WTC11 (cell line): Measurements from ENCODE around the gene TIMM8B. TPM values are rescaled to one million over a fixed set of nuclear protein-coding genes. Genes with fewer than 3 reads are reported as not detected.

Experiments
- ATAC-seq: fragments of 200-7000 bp; cut with Tn5 transposase; 2 replicates; pipeline ENCODE4 v1.10.0; 2021; ENCODE audit warnings: mild to moderate bottlenecking, moderate library complexity
- CTCF ChIA-PET: fragments of 300-600 bp; sonication (Branson Sonifier 250); formaldehyde crosslinking; loops from one replicate; lab custom pipeline; 2021; ENCODE audit warnings: antibody characterized with exemption; lab: Charles Lee
- POLR2A ChIA-PET: fragments of 350-600 bp; sonication (Branson Sonifier 250); formaldehyde crosslinking; loops from one replicate; lab custom pipeline; 2021; ENCODE audit warnings: antibody characterized with exemption; lab: Charles Lee
- DNase-seq: peaks from one replicate; pipeline ENCODE4 v3.0.0; 2021; ENCODE audit warnings: low spot score
- H3K27ac Mint-ChIP-seq: 2 replicates; pipeline ENCODE4 v1.8.0; 2021; ENCODE audit warnings: mixed read lengths
- H3K27me3 Mint-ChIP-seq: 2 replicates; pipeline ENCODE4 v1.8.0; 2021; ENCODE audit warnings: low read depth, mild to moderate bottlenecking, moderate library complexity, mixed read lengths
- H3K36me3 Mint-ChIP-seq: 2 replicates; pipeline ENCODE4 v1.8.0; 2021; ENCODE audit warnings: mixed read lengths
- H3K4me1 Mint-ChIP-seq: 2 replicates; pipeline ENCODE4 v1.8.0; 2022; ENCODE audit warnings: mixed read lengths
- H3K4me3 Mint-ChIP-seq: 2 replicates; pipeline ENCODE4 v1.8.0; 2021; ENCODE audit warnings: mild to moderate bottlenecking, moderate library complexity, mixed read lengths
- H3K9me3 Mint-ChIP-seq: 2 replicates; pipeline ENCODE4 v1.8.0; 2021; ENCODE audit warnings: mixed read lengths
- ATF1 ChIP-seq: sonication (generic); formaldehyde crosslinking; IDR thresholded peaks from 2 replicates; pipeline ENCODE4 v1.8.1; 2023; ENCODE audit warnings: mild to moderate bottlenecking, moderate library complexity, missing genetic modification reagents
- ATF3 ChIP-seq: sonication (generic); formaldehyde crosslinking; conservative IDR thresholded peaks from 2 replicates; pipeline ENCODE4 v1.8.1; 2022; ENCODE audit warnings: mild to moderate bottlenecking, missing genetic modification reagents
- JUN ChIP-seq: sonication (generic); formaldehyde crosslinking; IDR thresholded peaks from 2 replicates; pipeline ENCODE4 v1.8.0; 2023; ENCODE audit warnings: mild to moderate bottlenecking, missing genetic modification reagents
- MAX ChIP-seq: sonication (generic); formaldehyde crosslinking; IDR thresholded peaks from 2 replicates; pipeline ENCODE4 v1.8.0; 2022; ENCODE audit warnings: mild to moderate bottlenecking, missing genetic modification reagents
- NFATC4 ChIP-seq: fragments of 250-450 bp; sonication (Bioruptor Pico); IDR thresholded peaks from 2 replicates; pipeline ENCODE4 v1.9.0; 2021; ENCODE audit warnings: mild to moderate bottlenecking
- RELA ChIP-seq: sonication (generic); formaldehyde crosslinking; IDR thresholded peaks from 2 replicates; pipeline ENCODE4 v1.8.1; 2022; ENCODE audit warnings: missing genetic modification reagents, mild to moderate bottlenecking, borderline replicate concordance
- SMAD4 ChIP-seq: sonication (generic); formaldehyde crosslinking; IDR thresholded peaks from 2 replicates; pipeline ENCODE4 v1.8.0; 2022; ENCODE audit warnings: mild to moderate bottlenecking, missing genetic modification reagents
- TEAD4 ChIP-seq: sonication (generic); formaldehyde crosslinking; IDR thresholded peaks from 2 replicates; pipeline ENCODE4 v1.8.0; 2022; ENCODE audit warnings: mild to moderate bottlenecking, missing genetic modification reagents
- ZNF138 ChIP-seq: sonication (generic); formaldehyde crosslinking; conservative IDR thresholded peaks from 2 replicates; pipeline ENCODE4 v1.8.1; 2022; ENCODE audit warnings: mild to moderate bottlenecking, moderate library complexity, missing genetic modification reagents
- ZNF219 ChIP-seq: sonication (generic); formaldehyde crosslinking; IDR thresholded peaks from 2 replicates; pipeline ENCODE4 v1.8.0; 2023; ENCODE audit warnings: missing genetic modification reagents, mild to moderate bottlenecking, borderline replicate concordance
- ZNF232 ChIP-seq: sonication (generic); formaldehyde crosslinking; IDR thresholded peaks from 2 replicates; pipeline ENCODE4 v1.8.0; 2022; ENCODE audit warnings: mild to moderate bottlenecking, missing genetic modification reagents
- total RNA-seq: library from RNA; stranded (reverse); gene quantifications from 3 replicates; pipeline ENCODE4 v1.2.3, GENCODE V29; 2021
- TF ChIP-seq, protein P1 (sequence below): fragments of 250-450 bp; sonication (Bioruptor Pico); conservative IDR thresholded peaks from 2 replicates; pipeline ENCODE4 v1.9.0; 2021; ENCODE audit warnings: mild to moderate bottlenecking
- TF ChIP-seq, protein P2 (sequence below): sonication (generic); formaldehyde crosslinking; IDR thresholded peaks from 2 replicates; pipeline ENCODE4 v1.8.0; 2023; ENCODE audit warnings: missing genetic modification reagents, mild to moderate bottlenecking, borderline replicate concordance
- TF ChIP-seq, protein P3 (sequence below): sonication (generic); formaldehyde crosslinking; IDR thresholded peaks from 2 replicates; pipeline ENCODE4 v1.8.1; 2022; ENCODE audit warnings: low read depth, missing genetic modification reagents, borderline replicate concordance
- TF ChIP-seq, protein P4 (sequence below): sonication (generic); formaldehyde crosslinking; IDR thresholded peaks from 2 replicates; pipeline ENCODE4 v1.8.0; 2022; ENCODE audit warnings: mild to moderate bottlenecking, missing genetic modification reagents

Gene TIMM8B
- total RNA-seq, 1 experiment from 2014 or later, result 88.2 TPM

- no peaks in the 10 kb centered on the region for H3K4me1 Mint-ChIP-seq
- POLR2A ChIA-PET, result interaction anchor here (0.6 to 0.9 kb wide), 2 partner anchors 38 to 98 kb away, joined by 3 to 4 read pairs; no protein-coding TSS in a partner anchor
- no peaks in the 10 kb centered on the region for H3K36me3 Mint-ChIP-seq
- CTCF ChIA-PET, result interaction anchor here (0.8 to 2.0 kb wide), 5 partner anchors 8 to 22 kb away, joined by 3 to 18 read pairs (median 4); no protein-coding TSS in a partner anchor
- ATAC-seq, result no peak
- no peak overlapping the region for H3K4me3 Mint-ChIP-seq
- no peak overlapping the region for H3K27ac Mint-ChIP-seq
- H3K27me3 Mint-ChIP-seq, result no peaks in the 10 kb centered on the region
- no peak for DNase-seq
- peaks cover 6% of the 10 kb centered on the region; the same call in 1 of the 2 replicates for H3K9me3 Mint-ChIP-seq
- no peak for TF ChIP-seq ZNF219 (CRISPR knock-in tag)
- TF ChIP-seq ATF1 (CRISPR knock-in tag), result no peak
- TF ChIP-seq MAX (CRISPR knock-in tag), result no peak
- TF ChIP-seq, protein P1, sequence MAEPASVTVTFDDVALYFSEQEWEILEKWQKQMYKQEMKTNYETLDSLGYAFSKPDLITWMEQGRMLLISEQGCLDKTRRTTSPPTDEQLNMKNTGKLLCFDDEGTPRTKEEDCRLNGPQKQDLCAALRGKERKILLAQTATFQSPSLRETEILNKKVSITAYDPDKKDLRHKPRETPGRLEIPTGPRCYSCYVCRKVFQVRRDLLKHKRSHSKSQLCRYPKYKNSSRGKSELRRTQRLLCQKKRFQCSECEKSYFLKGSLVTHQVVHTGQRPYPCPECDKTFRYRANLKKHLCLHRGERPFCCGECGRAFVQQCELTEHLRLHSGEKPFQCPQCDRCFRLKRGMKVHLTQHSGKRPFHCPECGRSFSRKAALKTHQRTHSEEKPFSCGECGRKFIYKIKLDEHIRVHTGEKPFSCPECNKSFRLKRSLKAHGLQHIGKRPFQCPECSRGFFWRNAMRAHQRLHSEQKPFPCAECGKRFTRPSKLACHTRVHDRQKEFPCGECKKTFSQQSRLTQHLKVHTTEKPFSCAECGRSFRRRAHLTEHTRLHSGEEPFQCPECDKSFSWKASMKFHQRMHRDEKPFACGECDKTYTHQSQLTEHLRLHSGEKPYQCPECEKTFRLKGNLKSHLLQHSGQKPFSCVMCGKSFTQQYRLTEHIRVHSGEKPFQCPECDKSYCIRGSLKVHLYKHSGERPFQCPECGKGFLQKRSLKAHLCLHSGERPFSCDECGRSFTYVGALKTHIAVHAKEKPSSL (CRISPR knock-in tag), result no peak
- no peak for TF ChIP-seq ZNF232 (CRISPR knock-in tag)
- no peak for TF ChIP-seq ATF3 (CRISPR knock-in tag)
- TF ChIP-seq JUN (CRISPR knock-in tag), result no peak
- TF ChIP-seq TEAD4 (CRISPR knock-in tag), result no peak
- TF ChIP-seq, protein P2, sequence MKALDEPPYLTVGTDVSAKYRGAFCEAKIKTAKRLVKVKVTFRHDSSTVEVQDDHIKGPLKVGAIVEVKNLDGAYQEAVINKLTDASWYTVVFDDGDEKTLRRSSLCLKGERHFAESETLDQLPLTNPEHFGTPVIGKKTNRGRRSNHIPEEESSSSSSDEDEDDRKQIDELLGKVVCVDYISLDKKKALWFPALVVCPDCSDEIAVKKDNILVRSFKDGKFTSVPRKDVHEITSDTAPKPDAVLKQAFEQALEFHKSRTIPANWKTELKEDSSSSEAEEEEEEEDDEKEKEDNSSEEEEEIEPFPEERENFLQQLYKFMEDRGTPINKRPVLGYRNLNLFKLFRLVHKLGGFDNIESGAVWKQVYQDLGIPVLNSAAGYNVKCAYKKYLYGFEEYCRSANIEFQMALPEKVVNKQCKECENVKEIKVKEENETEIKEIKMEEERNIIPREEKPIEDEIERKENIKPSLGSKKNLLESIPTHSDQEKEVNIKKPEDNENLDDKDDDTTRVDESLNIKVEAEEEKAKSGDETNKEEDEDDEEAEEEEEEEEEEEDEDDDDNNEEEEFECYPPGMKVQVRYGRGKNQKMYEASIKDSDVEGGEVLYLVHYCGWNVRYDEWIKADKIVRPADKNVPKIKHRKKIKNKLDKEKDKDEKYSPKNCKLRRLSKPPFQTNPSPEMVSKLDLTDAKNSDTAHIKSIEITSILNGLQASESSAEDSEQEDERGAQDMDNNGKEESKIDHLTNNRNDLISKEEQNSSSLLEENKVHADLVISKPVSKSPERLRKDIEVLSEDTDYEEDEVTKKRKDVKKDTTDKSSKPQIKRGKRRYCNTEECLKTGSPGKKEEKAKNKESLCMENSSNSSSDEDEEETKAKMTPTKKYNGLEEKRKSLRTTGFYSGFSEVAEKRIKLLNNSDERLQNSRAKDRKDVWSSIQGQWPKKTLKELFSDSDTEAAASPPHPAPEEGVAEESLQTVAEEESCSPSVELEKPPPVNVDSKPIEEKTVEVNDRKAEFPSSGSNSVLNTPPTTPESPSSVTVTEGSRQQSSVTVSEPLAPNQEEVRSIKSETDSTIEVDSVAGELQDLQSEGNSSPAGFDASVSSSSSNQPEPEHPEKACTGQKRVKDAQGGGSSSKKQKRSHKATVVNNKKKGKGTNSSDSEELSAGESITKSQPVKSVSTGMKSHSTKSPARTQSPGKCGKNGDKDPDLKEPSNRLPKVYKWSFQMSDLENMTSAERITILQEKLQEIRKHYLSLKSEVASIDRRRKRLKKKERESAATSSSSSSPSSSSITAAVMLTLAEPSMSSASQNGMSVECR (CRISPR knock-in tag), result no peak
- no peak for TF ChIP-seq NFATC4 (CRISPR knock-in tag)
- no peak for TF ChIP-seq SMAD4 (CRISPR knock-in tag)
- TF ChIP-seq, protein P3, sequence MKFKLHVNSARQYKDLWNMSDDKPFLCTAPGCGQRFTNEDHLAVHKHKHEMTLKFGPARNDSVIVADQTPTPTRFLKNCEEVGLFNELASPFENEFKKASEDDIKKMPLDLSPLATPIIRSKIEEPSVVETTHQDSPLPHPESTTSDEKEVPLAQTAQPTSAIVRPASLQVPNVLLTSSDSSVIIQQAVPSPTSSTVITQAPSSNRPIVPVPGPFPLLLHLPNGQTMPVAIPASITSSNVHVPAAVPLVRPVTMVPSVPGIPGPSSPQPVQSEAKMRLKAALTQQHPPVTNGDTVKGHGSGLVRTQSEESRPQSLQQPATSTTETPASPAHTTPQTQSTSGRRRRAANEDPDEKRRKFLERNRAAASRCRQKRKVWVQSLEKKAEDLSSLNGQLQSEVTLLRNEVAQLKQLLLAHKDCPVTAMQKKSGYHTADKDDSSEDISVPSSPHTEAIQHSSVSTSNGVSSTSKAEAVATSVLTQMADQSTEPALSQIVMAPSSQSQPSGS, result no peak
- no peak for TF ChIP-seq RELA (CRISPR knock-in tag)
- TF ChIP-seq ZNF138 (CRISPR knock-in tag), result no peak
- TF ChIP-seq, protein P4, sequence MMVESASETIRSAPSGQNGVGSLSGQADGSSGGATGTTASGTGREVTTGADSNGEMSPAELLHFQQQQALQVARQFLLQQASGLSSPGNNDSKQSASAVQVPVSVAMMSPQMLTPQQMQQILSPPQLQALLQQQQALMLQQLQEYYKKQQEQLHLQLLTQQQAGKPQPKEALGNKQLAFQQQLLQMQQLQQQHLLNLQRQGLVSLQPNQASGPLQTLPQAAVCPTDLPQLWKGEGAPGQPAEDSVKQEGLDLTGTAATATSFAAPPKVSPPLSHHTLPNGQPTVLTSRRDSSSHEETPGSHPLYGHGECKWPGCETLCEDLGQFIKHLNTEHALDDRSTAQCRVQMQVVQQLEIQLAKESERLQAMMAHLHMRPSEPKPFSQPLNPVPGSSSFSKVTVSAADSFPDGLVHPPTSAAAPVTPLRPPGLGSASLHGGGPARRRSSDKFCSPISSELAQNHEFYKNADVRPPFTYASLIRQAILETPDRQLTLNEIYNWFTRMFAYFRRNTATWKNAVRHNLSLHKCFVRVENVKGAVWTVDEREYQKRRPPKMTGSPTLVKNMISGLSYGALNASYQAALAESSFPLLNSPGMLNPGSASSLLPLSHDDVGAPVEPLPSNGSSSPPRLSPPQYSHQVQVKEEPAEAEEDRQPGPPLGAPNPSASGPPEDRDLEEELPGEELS (CRISPR knock-in tag), result no peak
Measured at GRCh38 chr11:112121981-112122615, 35.5 kb upstream of the TIMM8B start.
